ENCODE measurements around the gene MATN1. TPM values are rescaled to one million over a fixed set of nuclear protein-coding genes. Genes with fewer than 3 reads are reported as not detected.

MATN1 gene
- total RNA-seq, 1 experiment from 2014 or later: 0.12 TPM

- TF ChIP-seq CTCF (IDR thresholded peaks at IDR 0.05 in 2 of 3, conservative IDR thresholded peaks at IDR 0.05 in 1 of 3; ENCODE audit: borderline replicate concordance in 1 of 3, insufficient read depth in 1 of 3, low read depth in 2 of 3, low read length in 2 of 3) (peak; percentile 83 to 94 (median 84)), SP1 (IDR thresholded peaks at IDR 0.05; ENCODE audit: low read depth) (no peak; the same call in none of the 2 replicates), ATF3 (IDR thresholded peaks at IDR 0.05) (no peak)
Observed at GRCh38 chr1:30718636-30719405, 4.6 kb downstream of the MATN1 start (continued).

GRCh38 chr1:30718091-30718635 lies 5.2 kb downstream of the MATN1 start:
- RAD21 ChIA-PET (ENCODE audit: low non-redundant PET in 1 of 2, low total read pairs in 2 of 2, uncharacterized antibody in 2 of 2, unreplicated experiment in 2 of 2): interaction anchor here (1.2 to 2.6 kb wide), 4 partner anchors 61 to 211 kb away, joined by 3 to 39 read pairs (median 22); no protein-coding TSS in a partner anchor
- no TSS peak for BruUV-seq (replicated peaks)

More at GRCh38 chr1:30718091-30718635, 5.2 kb downstream of the MATN1 start:
- Histone ChIP-seq H3K36me3 (ENCODE audit: control insufficient read depth in 1 of 2, insufficient read depth in 2 of 2, low read length in 2 of 2) (no peaks in the 10 kb centered on the region), H3K27me3 (ENCODE audit: insufficient read depth, low read length) (no peaks in the 10 kb centered on the region), H3K4me1 (ENCODE audit: control insufficient read depth in 1 of 2, insufficient read depth in 2 of 2, low read length in 2 of 2) (peaks cover 22 to 34% of the 10 kb centered on the region in 2 experiments), H3K4me2 (ENCODE audit: low read length) (peak overlapping the region; percentile 57), H3K9me2 (ENCODE audit: insufficient read depth) (no peaks in the 10 kb centered on the region), H3K9ac (ENCODE audit: low read length) (peak overlapping the region; percentile 20; the same call in 1 of the 2 replicates), H3K79me2 (ENCODE audit: insufficient read depth, low read length) (no peaks in the 10 kb centered on the region), H3K4me3 (replicated peaks in 1 of 2; ENCODE audit: low read depth in 1 of 2, low read length in 2 of 2) (peak overlapping the region; percentile 13 to 28; a peak in 2 of 4 replicates), H4K20me1 (ENCODE audit: insufficient read depth) (no peaks in the 10 kb centered on the region), H3K9me3 (ENCODE audit: control insufficient read depth in 1 of 2, insufficient read depth in 1 of 2, low read depth in 1 of 2, low read length in 2 of 2) (peaks cover 0 to 7% of the 10 kb centered on the region in 2 experiments; a peak in 1 of 4 replicates), H2AFZ (ENCODE audit: low read depth, low read length, poor library complexity, severe bottlenecking) (no peak overlapping the region), H3K27ac (ENCODE audit: low read depth, low read length) (peak overlapping the region; percentile 47; the same call in 1 of the 2 replicates)
- CTCF ChIA-PET: interaction anchor here (0.6 to 4.4 kb wide), 23 partner anchors 9 to 1070 kb away, joined by 3 to 210 read pairs (median 4); no protein-coding TSS in a partner anchor
- TF ChIP-seq POLR2AphosphoS5 (IDR thresholded peaks at IDR 0.05; ENCODE audit: low read depth, low read length): peak; percentile 49; the same call in 1 of the 2 replicates
- TF ChIP-seq CTCF (IDR thresholded peaks at IDR 0.05 in 2 of 3, conservative IDR thresholded peaks at IDR 0.05 in 1 of 3; ENCODE audit: borderline replicate concordance in 1 of 3, insufficient read depth in 1 of 3, low read depth in 2 of 3, low read length in 2 of 3): no peak
- TF ChIP-seq SRF (IDR thresholded peaks at IDR 0.05; ENCODE audit: low read depth): no peak
- TF ChIP-seq SP1 (IDR thresholded peaks at IDR 0.05; ENCODE audit: low read depth): peak; percentile 52
- DNase-seq (ENCODE audit: low read depth, low spot score) (peak; percentile 93), ATAC-seq (peak; percentile 88)
- POLR2A ChIA-PET: interaction anchor here (0.6 to 2.5 kb wide), 10 partner anchors 10 to 207 kb away, joined by 3 to 43 read pairs (median 4); no protein-coding TSS in a partner anchor
- intact Hi-C loops (cut with micrococcal nuclease): no loop called here
